Suprapubic skin (tissue), 4 donors: Measurements from ENCODE around the gene MBOAT7. TPM values are rescaled to one million over a fixed set of nuclear protein-coding genes. Genes with fewer than 3 reads are reported as not detected.
"Not testable (repeated sequence)": the region's sequence is repeated elsewhere in the genome, so short reads cannot be mapped to it uniquely, and the experiment has no call there.

Source experiments
- DNase-seq, 2 donors: peaks; one replicate each; pipeline ENCODE4 v3.0.0-alpha.2; 2019; ENCODE audit warnings: low spot score in 2 of 2
- H3K27ac ChIP-seq: fragments of 200-600 bp; sonication (generic); one replicate; pipeline ENCODE4 v1.5.1; 2019
- H3K27me3 ChIP-seq: fragments of 200-600 bp; sonication (generic); one replicate; pipeline ENCODE4 v1.5.1; 2019
- H3K36me3 ChIP-seq: fragments of 200-600 bp; sonication (generic); one replicate; pipeline ENCODE4 v1.5.1; 2019
- H3K4me1 ChIP-seq: fragments of 200-600 bp; sonication (generic); one replicate; pipeline ENCODE4 v1.5.1; 2019
- H3K4me3 ChIP-seq: fragments of 200-600 bp; sonication (generic); one replicate; pipeline ENCODE4 v1.5.1; 2019; ENCODE audit warnings: mild to moderate bottlenecking
- H3K9me3 ChIP-seq: fragments of 200-600 bp; sonication (generic); one replicate; pipeline ENCODE4 v1.5.1; 2019
- EP300 ChIP-seq: sonication (generic); formaldehyde crosslinking; IDR thresholded peaks from one replicate; pipeline ENCODE4 v1.6.1; 2017; ENCODE audit warnings: antibody characterized with exemption
- POLR2A ChIP-seq, 2 donors: fragments of 450-650 bp; IDR thresholded peaks; one replicate each; pipeline ENCODE4 v1.6.1; 2017; ENCODE audit warnings: antibody characterized with exemption in 2 of 2, mild to moderate bottlenecking in 2 of 2, moderate library complexity in 2 of 2
- POLR2AphosphoS5 ChIP-seq, 3 donors: sonication (generic); formaldehyde crosslinking; IDR thresholded peaks; one replicate each; pipeline ENCODE4 v1.6.1; 2017; ENCODE audit warnings: antibody characterized with exemption in 3 of 3
- WGBS: methylation state at CpG from one replicate; pipeline ENCODE4 v1.1.5; 2018; 5-methylcytosine and 5-hydroxymethylcytosine counted together
- total RNA-seq, 4 donors: library from RNA; depleted of rRNA; stranded (reverse); fragments of >200 nt; gene quantifications; one replicate each; pipeline ENCODE4 v1.1.0, GENCODE V29; 2016
- TF ChIP-seq, protein P1 (sequence below), 2 donors: fragments of 200-600 bp in 1 of 2; fragments of 450-650 bp in 1 of 2; sonication (generic) in 1 of 2; IDR thresholded peaks; one replicate each; pipeline ENCODE4 v1.5.1; 2016 to 2019; ENCODE audit warnings: antibody characterized with exemption in 2 of 2, mild to moderate bottlenecking in 1 of 2, moderate library complexity in 1 of 2

Gene MBOAT7
- total RNA-seq, 4 donors from 2014 or later: 54.7 to 96.5 (median 58.7) TPM

DNA sequence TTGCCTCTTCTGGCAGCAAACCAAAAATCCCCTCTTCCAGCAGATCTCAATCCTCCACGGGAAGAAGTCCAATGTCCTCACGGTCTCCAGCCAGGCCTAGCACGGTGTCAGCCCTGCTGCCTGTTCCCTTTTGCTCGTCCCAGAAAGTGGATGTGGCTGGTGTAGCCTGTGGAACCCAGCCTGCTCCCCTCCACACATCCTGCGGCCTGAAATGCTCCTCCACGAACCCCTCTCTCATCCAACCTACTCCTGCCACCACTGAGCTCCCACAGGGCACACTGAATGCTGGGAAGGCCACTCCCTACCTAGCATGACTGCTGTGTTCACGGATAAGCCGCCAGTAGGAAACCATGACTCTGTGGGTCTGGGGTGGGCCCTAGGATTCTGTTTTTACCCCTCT lies 3.0 kb downstream of the MBOAT7 start:
- WGBS: 94% methylated on average over 8 of the region's 8 CpGs
- no peaks in the 10 kb centered on the region for H3K27me3 ChIP-seq
- peaks cover 12% of the 10 kb centered on the region for H3K36me3 ChIP-seq
- no peak for DNase-seq
- H3K9me3 ChIP-seq: no peaks in the 10 kb centered on the region
- H3K4me3 ChIP-seq: no peak overlapping the region
- H3K4me1 ChIP-seq: peaks cover 18% of the 10 kb centered on the region
- H3K27ac ChIP-seq: no peak overlapping the region
- no peak for TF ChIP-seq EP300
- no peak for TF ChIP-seq POLR2AphosphoS5 (IDR thresholded peaks at IDR 0.05)
- no peak for TF ChIP-seq POLR2A (IDR thresholded peaks at IDR 0.05)
- TF ChIP-seq, protein P1, sequence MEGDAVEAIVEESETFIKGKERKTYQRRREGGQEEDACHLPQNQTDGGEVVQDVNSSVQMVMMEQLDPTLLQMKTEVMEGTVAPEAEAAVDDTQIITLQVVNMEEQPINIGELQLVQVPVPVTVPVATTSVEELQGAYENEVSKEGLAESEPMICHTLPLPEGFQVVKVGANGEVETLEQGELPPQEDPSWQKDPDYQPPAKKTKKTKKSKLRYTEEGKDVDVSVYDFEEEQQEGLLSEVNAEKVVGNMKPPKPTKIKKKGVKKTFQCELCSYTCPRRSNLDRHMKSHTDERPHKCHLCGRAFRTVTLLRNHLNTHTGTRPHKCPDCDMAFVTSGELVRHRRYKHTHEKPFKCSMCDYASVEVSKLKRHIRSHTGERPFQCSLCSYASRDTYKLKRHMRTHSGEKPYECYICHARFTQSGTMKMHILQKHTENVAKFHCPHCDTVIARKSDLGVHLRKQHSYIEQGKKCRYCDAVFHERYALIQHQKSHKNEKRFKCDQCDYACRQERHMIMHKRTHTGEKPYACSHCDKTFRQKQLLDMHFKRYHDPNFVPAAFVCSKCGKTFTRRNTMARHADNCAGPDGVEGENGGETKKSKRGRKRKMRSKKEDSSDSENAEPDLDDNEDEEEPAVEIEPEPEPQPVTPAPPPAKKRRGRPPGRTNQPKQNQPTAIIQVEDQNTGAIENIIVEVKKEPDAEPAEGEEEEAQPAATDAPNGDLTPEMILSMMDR (IDR thresholded peaks at IDR 0.05): no peak

DNA sequence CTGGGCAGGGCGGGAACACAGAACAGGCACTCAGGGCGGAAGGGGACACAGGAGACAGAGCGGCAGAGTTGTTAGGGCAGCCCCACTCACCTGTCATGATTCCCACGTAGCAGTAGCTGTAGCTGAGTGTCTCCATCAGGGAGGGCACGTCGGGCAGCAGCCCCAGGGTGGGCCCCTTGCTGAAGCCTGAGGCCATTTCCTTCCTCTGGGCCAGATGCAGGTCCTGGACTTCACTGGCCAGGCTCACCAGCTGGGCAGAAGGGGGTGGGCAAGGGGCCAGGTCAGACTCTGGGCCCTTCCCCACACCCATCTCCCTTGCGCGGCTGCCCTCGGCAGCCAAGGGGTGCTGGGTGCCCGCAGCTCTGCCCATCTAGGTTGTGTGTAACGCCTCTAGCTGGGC lies 5.9 kb downstream of the MBOAT7 start:
- Histone ChIP-seq H3K27ac (no peak overlapping the region), H3K4me3 (no peak overlapping the region), H3K4me1 (peaks cover 10% of the 10 kb centered on the region), H3K36me3 (peaks cover 24% of the 10 kb centered on the region), H3K9me3 (no peaks in the 10 kb centered on the region), H3K27me3 (no peaks in the 10 kb centered on the region)
- TF ChIP-seq POLR2A (IDR thresholded peaks at IDR 0.05) (no peak), POLR2AphosphoS5 (IDR thresholded peaks at IDR 0.05) (no peak), EP300 (no peak)
- TF ChIP-seq, protein P1 (IDR thresholded peaks at IDR 0.05): no peak
- DNase-seq: no peak
- WGBS: 93% methylated on average over 8 of the region's 11 CpGs

DNA sequence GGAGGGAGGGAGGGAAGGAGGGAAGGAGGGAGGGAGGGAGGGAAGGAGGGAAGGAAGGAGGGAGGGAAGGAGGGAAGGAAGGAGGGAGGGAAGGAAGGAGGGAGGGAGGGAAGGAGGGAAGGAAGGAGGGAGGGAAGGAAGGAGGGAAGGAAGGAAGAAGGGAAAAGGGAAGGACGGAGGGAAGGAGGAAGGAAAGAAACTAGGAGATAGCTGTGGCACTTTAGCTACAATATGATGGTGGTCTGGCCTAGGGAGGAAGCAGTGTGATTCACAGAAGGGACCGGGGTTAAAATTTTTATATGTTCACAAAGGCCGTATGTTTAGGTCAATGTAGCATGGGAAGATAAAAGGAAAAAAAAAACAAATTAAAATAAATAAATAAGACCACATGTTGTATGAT lies 7.5 kb downstream of the MBOAT7 start:
- not testable (repeated sequence) for H3K4me1 ChIP-seq, H3K4me3 ChIP-seq, H3K27me3 ChIP-seq, DNase-seq, H3K27ac ChIP-seq, H3K9me3 ChIP-seq
- 91% methylated on average over 3 of the region's 3 CpGs for WGBS
- peaks cover 21% of the 10 kb centered on the region for H3K36me3 ChIP-seq

DNA sequence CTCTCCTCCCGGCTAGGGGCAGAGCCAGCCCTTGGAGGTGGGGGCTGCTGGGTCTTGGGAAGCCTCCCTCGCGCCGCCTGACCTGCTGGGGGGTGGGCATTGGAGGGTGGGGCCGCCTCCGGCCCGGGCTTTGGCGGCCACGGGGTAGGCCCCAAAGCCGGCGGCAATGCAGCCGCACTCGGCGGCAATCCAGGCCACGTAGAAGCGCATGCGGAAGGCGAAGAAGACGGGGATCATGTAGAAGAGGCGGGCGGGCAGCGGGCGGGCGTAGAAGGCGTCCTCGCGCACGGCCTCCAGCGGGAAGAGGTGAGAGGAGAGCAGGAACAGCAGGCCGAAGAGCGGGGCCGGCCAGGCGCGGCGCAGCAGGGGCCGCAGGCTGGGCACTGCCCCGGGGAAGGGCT lies 8.7 kb downstream of the MBOAT7 start:
- H3K36me3 ChIP-seq: peaks cover 15% of the 10 kb centered on the region
- H3K27me3 ChIP-seq: no peaks in the 10 kb centered on the region
- 94% methylated on average over 37 of the region's 37 CpGs for WGBS
- no peak for DNase-seq
- H3K4me3 ChIP-seq: no peak overlapping the region
- H3K27ac ChIP-seq: no peak overlapping the region
- no peaks in the 10 kb centered on the region for H3K9me3 ChIP-seq
- TF ChIP-seq POLR2AphosphoS5 (IDR thresholded peaks at IDR 0.05): no peak
- no peaks in the 10 kb centered on the region for H3K4me1 ChIP-seq

DNA sequence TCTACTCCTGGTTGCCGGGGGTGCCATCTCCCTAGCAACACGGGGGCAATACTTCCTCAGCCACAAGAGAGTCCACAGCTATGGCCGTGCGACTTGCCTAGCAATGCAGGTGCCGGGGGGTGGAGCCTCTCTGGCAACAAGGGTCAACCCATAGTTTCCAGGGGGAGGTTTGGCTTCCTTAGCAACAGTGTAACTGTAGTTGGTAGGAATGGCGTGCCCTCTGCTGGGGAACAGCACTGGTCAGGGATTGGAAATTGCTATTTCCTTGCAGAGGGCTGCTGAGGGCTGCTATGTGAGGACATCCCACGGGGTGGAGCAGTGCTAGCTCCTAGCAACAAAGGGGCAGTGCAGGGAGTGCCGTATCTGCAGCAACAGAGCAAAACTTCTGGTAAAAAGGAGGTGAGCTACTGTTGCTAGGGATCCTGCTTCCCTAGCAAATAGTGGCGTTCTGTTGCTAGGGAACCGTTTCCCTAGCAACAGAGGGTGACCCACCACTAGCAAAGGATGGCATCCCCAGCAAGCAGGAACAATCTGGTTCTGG lies 9.4 kb downstream of the MBOAT7 start:
- H3K4me1 ChIP-seq: no peaks in the 10 kb centered on the region
- no peak for DNase-seq
- no peak overlapping the region for H3K4me3 ChIP-seq
- no peaks in the 10 kb centered on the region for H3K9me3 ChIP-seq
- 61% methylated on average over 6 of the region's 10 CpGs for WGBS
- H3K27ac ChIP-seq: no peak overlapping the region
- H3K27me3 ChIP-seq: no peaks in the 10 kb centered on the region
- H3K36me3 ChIP-seq: peaks cover 15% of the 10 kb centered on the region
- TF ChIP-seq, protein P1 (IDR thresholded peaks at IDR 0.05): no peak
- TF ChIP-seq EP300 (no peak), POLR2AphosphoS5 (IDR thresholded peaks at IDR 0.05) (no peak), POLR2A (IDR thresholded peaks at IDR 0.05) (no peak)

DNA sequence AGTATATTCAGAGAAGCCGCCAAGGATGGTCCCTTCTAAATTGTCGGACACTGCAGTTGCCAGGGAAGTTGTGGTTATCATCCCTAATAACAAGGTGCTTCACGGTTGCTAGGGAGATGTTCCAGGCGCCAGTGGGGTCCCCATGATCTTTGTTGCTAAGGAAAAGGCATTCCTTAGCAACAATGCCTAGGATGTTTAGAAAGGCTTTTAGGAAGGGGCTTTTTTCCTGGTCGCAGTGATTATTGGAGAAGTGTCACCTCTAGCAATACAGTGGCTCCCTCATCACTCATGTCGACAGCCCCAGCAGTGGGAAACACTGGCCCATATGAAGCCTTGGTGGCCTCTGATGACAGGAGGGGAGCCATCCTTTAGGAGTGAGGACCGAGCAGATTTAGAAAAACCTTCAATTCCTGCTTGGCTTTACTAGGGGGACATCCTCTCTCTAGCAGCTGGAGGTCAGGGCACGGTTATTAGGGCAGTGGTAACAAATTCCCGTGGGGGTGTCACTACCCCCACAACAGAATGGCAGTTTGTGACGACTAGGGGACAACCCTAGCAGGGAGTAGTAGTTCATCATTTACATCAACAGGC lies 10.0 kb downstream of the MBOAT7 start:
- Histone ChIP-seq H3K9me3 (no peaks in the 10 kb centered on the region), H3K4me1 (no peaks in the 10 kb centered on the region), H3K4me3 (no peak overlapping the region), H3K27ac (no peak overlapping the region), H3K27me3 (no peaks in the 10 kb centered on the region), H3K36me3 (peaks cover 15% of the 10 kb centered on the region)
- no peak for DNase-seq
- 95% methylated on average over 9 of the region's 10 CpGs for WGBS
- TF ChIP-seq POLR2AphosphoS5 (IDR thresholded peaks at IDR 0.05) (no peak), EP300 (no peak), POLR2A (IDR thresholded peaks at IDR 0.05) (no peak)
- TF ChIP-seq, protein P1 (IDR thresholded peaks at IDR 0.05): no peak
